HG02588 (cell line): ENCODE data around the gene ARL8B.
A peak's percentile ranks its signal among the peaks of the same experiment; 100 is the strongest.
"Not testable (repeated sequence)": the region's sequence is repeated elsewhere in the genome, so short reads cannot be mapped to it uniquely, and the experiment has no call there.

Experiments
- ATAC-seq: cut with Tn5 transposase; IDR thresholded peaks from one replicate; pipeline ENCODE4 v1.9.1; 2021; ENCODE audit warnings: mild to moderate bottlenecking, moderate library complexity; ENCODE audit not compliant: unreplicated experiment

ARL8B gene

GRCh38 chr3:5122030-5122740 is at the start of gene ARL8B:
ARL8B (plus strand) TSS chr3:5122292; CDS start chr3:5122466, 174 bp downstream.
- ATAC-seq = peak; percentile 96

- no peak for ATAC-seq
Observed at GRCh38 chr3:5073374-5074085, 48.6 kb upstream of the ARL8B start.

- ATAC-seq = no peak
Observed at GRCh38 chr3:5078151-5078550, 43.9 kb upstream of the ARL8B start.

GRCh38 chr3:5079761-5080160 is 42.3 kb upstream of the ARL8B start:
- no peak for ATAC-seq

- no peak for ATAC-seq
Observed at GRCh38 chr3:5080779-5081550, 41.1 kb upstream of the ARL8B start.

GRCh38 chr3:5081973-5082788 is 39.9 kb upstream of the ARL8B start:
- not testable (repeated sequence) for ATAC-seq

GRCh38 chr3:5082789-5083115 is 39.3 kb upstream of the ARL8B start:
- ATAC-seq = no peak

GRCh38 chr3:5084224-5084623 is 37.9 kb upstream of the ARL8B start:
- ATAC-seq = no peak

GRCh38 chr3:5086708-5087107 is 35.4 kb upstream of the ARL8B start:
- no peak for ATAC-seq

GRCh38 chr3:5087209-5087608 is 34.9 kb upstream of the ARL8B start:
- ATAC-seq = peak; percentile 57

GRCh38 chr3:5090197-5090596 is 31.9 kb upstream of the ARL8B start:
- no peak for ATAC-seq

GRCh38 chr3:5092018-5092417 is 30.1 kb upstream of the ARL8B start:
- ATAC-seq = no peak

GRCh38 chr3:5093731-5094130 is 28.4 kb upstream of the ARL8B start:
- no peak for ATAC-seq

- ATAC-seq = no peak
Observed at GRCh38 chr3:5095886-5096285, 26.2 kb upstream of the ARL8B start.

- ATAC-seq = no peak
Observed at GRCh38 chr3:5096336-5097008, 25.6 kb upstream of the ARL8B start.

GRCh38 chr3:5098346-5098745 is 23.7 kb upstream of the ARL8B start:
- ATAC-seq = no peak

GRCh38 chr3:5102532-5102931 is 19.6 kb upstream of the ARL8B start:
- no peak for ATAC-seq

- ATAC-seq = no peak
Observed at GRCh38 chr3:5103743-5104142, 18.3 kb upstream of the ARL8B start.

- ATAC-seq = no peak
Observed at GRCh38 chr3:5105050-5105449, 17.0 kb upstream of the ARL8B start.

GRCh38 chr3:5106371-5106770 is 15.7 kb upstream of the ARL8B start:
- not testable (repeated sequence) for ATAC-seq
